ENCODE results near the gene CIAO1.

Gene CIAO1

DNA sequence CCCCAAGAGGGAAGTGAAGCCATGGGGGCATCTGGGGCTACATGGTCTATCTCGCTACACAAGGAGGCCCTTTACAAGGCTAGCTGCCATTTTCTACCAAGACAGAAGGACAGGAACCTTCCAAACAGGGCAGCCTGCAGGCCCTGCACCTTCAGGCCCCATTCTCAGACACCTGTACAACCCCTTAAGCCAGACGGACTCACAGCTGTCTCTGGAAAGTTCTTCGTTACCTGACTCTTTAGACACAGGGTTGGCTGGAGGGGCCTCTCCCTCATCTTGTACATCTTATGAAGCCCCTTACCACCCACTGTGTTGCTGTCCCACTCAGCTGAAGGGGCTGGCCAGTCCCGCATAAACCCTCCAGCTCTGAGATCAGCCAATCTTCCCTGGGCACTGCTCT lies 17.4 kb upstream of the CIAO1 start:
- Histone ChIP-seq H2AFZ (ENCODE audit: low read length) (no peak overlapping the region), H3K9ac (ENCODE audit: low read depth, low read length, poor library complexity, severe bottlenecking) (no peak overlapping the region), H3K9me3 (ENCODE audit: insufficient read depth, low read depth, low read length) (no peaks in the 10 kb centered on the region), H3K4me1 (ENCODE audit: insufficient read depth, low read length, poor library complexity, severe bottlenecking) (no peaks in the 10 kb centered on the region), H3K79me2 (ENCODE audit: insufficient read depth, low read length) (no peaks in the 10 kb centered on the region), H3K27me3 (ENCODE audit: insufficient read depth, low read length, poor library complexity, severe bottlenecking) (no peaks in the 10 kb centered on the region), H4K20me1 (ENCODE audit: insufficient read depth, low read length, poor library complexity, severe bottlenecking) (no peaks in the 10 kb centered on the region), H3K4me3 (ENCODE audit: low read length, poor library complexity, severe bottlenecking) (no peak overlapping the region), H3K4me2 (ENCODE audit: low read depth, low read length, poor library complexity, severe bottlenecking) (no peak overlapping the region), H3K36me3 (ENCODE audit: insufficient read depth, low read length) (peaks cover 16% of the 10 kb centered on the region; the same call in 1 of the 2 replicates), H3F3A (ENCODE audit: low read depth) (no peaks in the 10 kb centered on the region), H3K9me2 (replicated peaks; ENCODE audit: low read depth, low read length) (no peaks in the 10 kb centered on the region)
- TF ChIP-seq, protein P1, sequence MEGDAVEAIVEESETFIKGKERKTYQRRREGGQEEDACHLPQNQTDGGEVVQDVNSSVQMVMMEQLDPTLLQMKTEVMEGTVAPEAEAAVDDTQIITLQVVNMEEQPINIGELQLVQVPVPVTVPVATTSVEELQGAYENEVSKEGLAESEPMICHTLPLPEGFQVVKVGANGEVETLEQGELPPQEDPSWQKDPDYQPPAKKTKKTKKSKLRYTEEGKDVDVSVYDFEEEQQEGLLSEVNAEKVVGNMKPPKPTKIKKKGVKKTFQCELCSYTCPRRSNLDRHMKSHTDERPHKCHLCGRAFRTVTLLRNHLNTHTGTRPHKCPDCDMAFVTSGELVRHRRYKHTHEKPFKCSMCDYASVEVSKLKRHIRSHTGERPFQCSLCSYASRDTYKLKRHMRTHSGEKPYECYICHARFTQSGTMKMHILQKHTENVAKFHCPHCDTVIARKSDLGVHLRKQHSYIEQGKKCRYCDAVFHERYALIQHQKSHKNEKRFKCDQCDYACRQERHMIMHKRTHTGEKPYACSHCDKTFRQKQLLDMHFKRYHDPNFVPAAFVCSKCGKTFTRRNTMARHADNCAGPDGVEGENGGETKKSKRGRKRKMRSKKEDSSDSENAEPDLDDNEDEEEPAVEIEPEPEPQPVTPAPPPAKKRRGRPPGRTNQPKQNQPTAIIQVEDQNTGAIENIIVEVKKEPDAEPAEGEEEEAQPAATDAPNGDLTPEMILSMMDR (conservative IDR thresholded peaks at IDR 0.05; ENCODE audit: low read length) = no peak
- TF ChIP-seq EZH2phosphoT487 (IDR thresholded peaks at IDR 0.05; ENCODE audit: borderline replicate concordance) = no peak

DNA sequence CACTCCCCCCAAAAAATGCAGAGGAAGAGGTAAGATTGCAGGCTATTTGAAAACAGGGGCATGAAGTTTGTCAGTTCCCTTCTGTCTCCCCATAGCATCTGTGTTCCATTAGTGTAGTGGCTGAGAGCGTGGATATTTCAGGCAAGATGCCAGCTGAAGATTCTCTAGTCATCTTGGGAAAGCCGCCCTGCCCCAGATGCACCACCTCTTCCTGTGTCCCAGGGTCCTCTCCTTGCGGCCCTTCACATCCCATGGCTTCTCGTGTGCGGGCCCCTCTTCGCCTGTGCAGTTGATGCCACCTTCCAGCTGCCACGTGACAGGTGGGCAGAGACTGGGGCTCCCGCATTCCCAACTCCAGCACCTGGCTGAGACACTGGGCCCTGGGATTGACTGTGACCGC lies 16.4 kb upstream of the CIAO1 start:
- Histone ChIP-seq H3K27me3 (ENCODE audit: insufficient read depth, low read length, poor library complexity, severe bottlenecking) (no peaks in the 10 kb centered on the region), H3K36me3 (ENCODE audit: insufficient read depth, low read length) (peaks cover 27% of the 10 kb centered on the region; the same call in 1 of the 2 replicates), H3K9me2 (replicated peaks; ENCODE audit: low read depth, low read length) (no peaks in the 10 kb centered on the region), H4K20me1 (ENCODE audit: insufficient read depth, low read length, poor library complexity, severe bottlenecking) (no peaks in the 10 kb centered on the region), H3K9me3 (ENCODE audit: insufficient read depth, low read depth, low read length) (no peaks in the 10 kb centered on the region), H3F3A (ENCODE audit: low read depth) (no peaks in the 10 kb centered on the region), H3K4me3 (ENCODE audit: low read length, poor library complexity, severe bottlenecking) (no peak overlapping the region), H3K4me1 (ENCODE audit: insufficient read depth, low read length, poor library complexity, severe bottlenecking) (no peaks in the 10 kb centered on the region), H2AFZ (ENCODE audit: low read length) (no peak overlapping the region), H3K79me2 (ENCODE audit: insufficient read depth, low read length) (no peaks in the 10 kb centered on the region), H3K9ac (ENCODE audit: low read depth, low read length, poor library complexity, severe bottlenecking) (no peak overlapping the region), H3K4me2 (ENCODE audit: low read depth, low read length, poor library complexity, severe bottlenecking) (no peak overlapping the region)
- no peak for TF ChIP-seq EZH2phosphoT487 (IDR thresholded peaks at IDR 0.05; ENCODE audit: borderline replicate concordance)
- TF ChIP-seq, protein P1 (conservative IDR thresholded peaks at IDR 0.05; ENCODE audit: low read length) = no peak

DNA sequence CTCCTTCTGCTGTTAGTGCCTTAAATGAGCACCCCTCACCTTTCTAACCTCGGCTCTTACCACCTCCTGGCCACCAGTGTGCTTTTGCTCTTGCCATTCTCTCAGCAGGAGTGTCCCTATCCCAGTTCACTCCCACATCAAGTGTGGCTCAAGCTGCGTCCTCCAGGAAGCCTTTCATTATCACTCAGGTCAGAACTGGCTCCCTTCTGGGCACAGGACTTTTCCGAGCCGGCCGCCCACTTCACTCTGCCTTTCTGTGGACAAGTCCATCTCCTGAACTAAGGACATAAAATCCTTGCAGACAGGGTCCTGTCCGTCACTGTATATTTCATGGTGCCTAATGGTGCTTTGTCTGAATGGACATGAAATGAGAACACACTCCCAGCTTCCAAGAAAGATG lies 15.8 kb upstream of the CIAO1 start:
- H3K4me1 ChIP-seq (ENCODE audit: insufficient read depth, low read length, poor library complexity, severe bottlenecking) = no peaks in the 10 kb centered on the region
- no peaks in the 10 kb centered on the region for H3K79me2 ChIP-seq (ENCODE audit: insufficient read depth, low read length)
- peaks cover 32% of the 10 kb centered on the region; the same call in 1 of the 2 replicates for H3K36me3 ChIP-seq (ENCODE audit: insufficient read depth, low read length)
- TF ChIP-seq, protein P1 (conservative IDR thresholded peaks at IDR 0.05; ENCODE audit: low read length) = no peak
- no peak for TF ChIP-seq EZH2phosphoT487 (IDR thresholded peaks at IDR 0.05; ENCODE audit: borderline replicate concordance)
- no peak overlapping the region for H3K4me3 ChIP-seq (ENCODE audit: low read length, poor library complexity, severe bottlenecking)
- no peaks in the 10 kb centered on the region for H3K27me3 ChIP-seq (ENCODE audit: insufficient read depth, low read length, poor library complexity, severe bottlenecking)
- H3F3A ChIP-seq (ENCODE audit: low read depth) = no peaks in the 10 kb centered on the region
- H3K9me2 ChIP-seq (replicated peaks; ENCODE audit: low read depth, low read length) = no peaks in the 10 kb centered on the region
- H3K9ac ChIP-seq (ENCODE audit: low read depth, low read length, poor library complexity, severe bottlenecking) = no peak overlapping the region
- H4K20me1 ChIP-seq (ENCODE audit: insufficient read depth, low read length, poor library complexity, severe bottlenecking) = no peaks in the 10 kb centered on the region
- no peaks in the 10 kb centered on the region for H3K9me3 ChIP-seq (ENCODE audit: insufficient read depth, low read depth, low read length)
- H2AFZ ChIP-seq (ENCODE audit: low read length) = no peak overlapping the region
- H3K4me2 ChIP-seq (ENCODE audit: low read depth, low read length, poor library complexity, severe bottlenecking) = no peak overlapping the region

Data from Loucy (cell line).